ENCODE results near the gene ENTPD1.
"Not testable (repeated sequence)": the region's sequence is repeated elsewhere in the genome, so short reads cannot be mapped to it uniquely, and the experiment has no call there.

The ENTPD1 gene

DNA sequence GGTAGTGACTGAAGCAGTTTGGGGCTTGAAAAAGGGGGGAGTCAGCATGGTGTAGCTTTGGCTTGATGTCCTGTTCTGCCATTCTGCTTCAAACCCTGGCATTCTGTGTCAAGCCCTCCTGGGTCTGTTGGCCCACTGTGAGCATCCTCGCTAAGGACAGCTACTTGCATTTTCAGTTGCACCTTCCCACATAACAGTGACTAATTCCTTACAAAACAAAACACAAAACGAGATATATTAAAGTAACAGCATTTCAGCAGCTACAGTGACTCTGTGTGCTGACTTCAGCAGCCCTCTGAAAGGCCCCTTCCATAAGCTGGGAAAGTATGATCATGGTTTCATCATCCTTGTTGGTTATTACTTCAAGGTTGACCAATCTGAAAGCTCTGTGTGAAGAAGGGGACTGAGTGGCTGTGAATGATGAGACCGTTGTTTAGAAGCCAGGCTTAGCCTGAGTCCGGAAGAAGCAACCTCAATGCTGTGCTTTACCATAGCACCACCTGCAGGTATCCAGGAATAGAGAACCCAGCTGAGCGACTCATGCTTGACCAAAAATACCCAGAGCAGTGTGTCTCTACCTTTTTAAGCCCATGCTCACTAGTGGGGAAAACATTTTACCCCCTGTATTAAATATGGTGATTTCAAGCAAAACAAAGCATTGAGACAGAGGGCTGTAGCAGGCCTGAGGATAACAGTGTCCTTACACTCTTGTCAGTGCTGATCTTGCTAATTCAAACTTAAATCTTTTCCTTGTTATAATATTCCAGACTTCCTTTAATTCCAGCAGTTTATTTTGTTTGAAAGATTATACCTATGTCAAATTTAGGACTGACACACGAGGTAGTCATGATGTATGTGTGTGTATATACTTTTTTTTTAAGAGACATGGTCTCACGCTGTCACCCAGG, 109.2 kb downstream of the ENTPD1 start:
- DNase-seq (ENCODE audit: low read depth in 2 of 2): peak in 1 of 2 donors; percentile 2

DNA sequence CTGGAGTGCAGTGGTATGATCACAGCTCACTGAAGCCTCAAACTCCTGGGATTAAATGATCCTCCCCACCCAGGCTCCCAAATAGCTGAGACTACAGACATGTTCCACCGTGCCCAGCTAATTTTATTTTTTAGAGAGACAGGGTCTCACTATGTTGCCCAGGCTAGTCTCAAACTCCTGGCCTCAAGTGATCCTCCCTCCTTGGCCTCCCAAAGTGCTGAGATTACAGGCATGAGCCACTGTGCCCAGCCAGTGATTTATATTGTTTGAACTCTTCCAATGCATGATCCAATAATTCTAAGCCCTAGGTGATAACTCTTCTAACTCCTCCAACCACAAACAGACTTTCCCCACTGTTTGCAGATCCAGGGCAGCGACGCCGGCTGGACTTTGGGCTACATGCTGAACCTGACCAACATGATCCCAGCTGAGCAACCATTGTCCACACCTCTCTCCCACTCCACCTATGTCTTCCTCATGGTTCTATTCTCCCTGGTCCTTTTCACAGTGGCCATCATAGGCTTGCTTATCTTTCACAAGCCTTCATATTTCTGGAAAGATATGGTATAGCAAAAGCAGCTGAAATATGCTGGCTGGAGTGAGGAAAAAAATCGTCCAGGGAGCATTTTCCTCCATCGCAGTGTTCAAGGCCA, 110.0 kb downstream of the ENTPD1 start:
- DNase-seq (ENCODE audit: low read depth in 2 of 2): no peak

DNA sequence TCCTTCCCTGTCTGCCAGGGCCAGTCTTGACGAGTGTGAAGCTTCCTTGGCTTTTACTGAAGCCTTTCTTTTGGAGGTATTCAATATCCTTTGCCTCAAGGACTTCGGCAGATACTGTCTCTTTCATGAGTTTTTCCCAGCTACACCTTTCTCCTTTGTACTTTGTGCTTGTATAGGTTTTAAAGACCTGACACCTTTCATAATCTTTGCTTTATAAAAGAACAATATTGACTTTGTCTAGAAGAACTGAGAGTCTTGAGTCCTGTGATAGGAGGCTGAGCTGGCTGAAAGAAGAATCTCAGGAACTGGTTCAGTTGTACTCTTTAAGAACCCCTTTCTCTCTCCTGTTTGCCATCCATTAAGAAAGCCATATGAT, 110.5 kb downstream of the ENTPD1 start:
- DNase-seq (ENCODE audit: low read depth in 2 of 2): no peak

DNA sequence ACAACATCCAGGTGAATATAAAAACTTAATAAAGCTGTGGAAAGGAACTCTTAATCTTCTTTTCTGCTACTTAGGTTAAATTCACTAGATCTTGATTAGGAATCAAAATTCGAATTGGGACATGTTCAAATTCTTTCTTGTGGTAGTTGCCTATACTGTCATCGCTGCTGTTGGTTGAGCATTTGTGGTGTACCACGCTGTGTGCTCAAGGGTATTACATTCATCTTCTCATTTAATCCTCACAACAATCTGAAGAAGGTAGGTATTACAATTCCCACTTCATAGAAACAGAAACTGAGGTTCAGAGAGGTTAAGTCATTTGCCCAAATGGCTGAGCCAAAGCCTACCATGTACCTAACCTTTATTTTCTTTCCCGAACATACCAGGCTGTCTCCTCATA, 111.9 kb downstream of the ENTPD1 start:
- DNase-seq (ENCODE audit: low read depth in 2 of 2): no peak

DNA sequence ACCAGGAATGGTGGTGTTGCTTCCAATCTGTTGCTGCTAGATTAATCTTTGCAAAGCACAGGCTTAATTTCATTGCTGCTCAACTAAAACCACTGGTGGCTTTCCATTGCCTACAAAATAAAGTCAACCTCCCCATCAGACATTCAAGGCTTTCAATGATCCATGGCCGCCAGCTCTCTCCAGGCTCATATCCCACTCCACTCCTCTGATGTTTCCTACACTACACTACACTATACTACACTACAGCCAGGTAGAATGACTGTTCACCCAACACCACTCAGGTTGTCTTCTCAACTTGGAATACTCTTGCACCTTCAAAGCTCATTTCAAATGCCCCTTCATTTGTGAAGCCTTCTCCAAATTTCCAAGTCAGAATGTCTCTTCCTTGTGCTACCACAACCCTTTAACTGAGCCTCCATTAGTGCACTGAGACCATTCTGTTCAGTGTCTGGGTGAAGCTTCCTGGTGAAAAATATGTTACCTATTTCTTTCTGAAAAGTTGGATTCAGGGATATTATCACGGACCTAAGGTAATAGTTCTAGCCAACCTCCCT, 116.3 kb downstream of the ENTPD1 start:
- no peak for DNase-seq (ENCODE audit: low read depth in 2 of 2)

DNA sequence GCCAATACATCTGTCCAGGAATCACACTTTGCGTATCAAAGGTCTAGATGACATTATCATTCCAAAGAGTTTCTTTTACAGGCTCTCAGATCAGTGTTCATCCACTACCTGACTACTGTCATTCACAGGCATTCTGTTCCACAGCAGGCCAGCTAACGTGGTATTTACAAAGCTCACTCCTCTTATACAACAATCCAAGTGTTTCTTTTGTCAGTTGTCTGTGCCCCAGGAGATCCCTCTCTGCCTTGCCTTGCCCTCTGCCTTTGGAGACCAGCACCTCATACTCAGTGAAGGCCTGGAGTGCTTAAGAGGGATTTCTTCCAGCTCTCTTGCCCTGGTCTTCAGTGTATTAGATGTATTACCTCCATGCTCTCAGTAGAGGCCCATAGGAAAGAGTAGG, 117.2 kb downstream of the ENTPD1 start:
- no peak for DNase-seq (ENCODE audit: low read depth in 2 of 2)

DNA sequence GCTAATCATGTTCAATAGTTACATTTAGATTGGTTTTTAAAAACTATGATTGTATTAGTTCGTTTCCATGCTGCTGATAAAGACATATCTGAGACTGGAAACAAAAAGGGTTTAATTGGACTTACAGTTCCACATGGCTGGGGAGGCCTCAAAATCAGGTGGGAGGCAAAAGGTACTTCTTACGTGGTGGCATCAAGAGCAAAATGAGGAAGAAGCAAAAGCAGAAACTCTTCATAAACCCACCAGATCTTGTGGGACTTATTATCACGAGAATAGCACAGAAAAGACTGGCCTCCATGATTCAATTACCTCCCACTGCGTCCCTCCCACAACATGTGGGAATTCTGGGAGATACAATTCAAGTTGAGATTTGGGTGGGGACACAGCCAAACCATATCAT, 117.7 kb downstream of the ENTPD1 start:
- no peak for DNase-seq (ENCODE audit: low read depth in 2 of 2)

DNA sequence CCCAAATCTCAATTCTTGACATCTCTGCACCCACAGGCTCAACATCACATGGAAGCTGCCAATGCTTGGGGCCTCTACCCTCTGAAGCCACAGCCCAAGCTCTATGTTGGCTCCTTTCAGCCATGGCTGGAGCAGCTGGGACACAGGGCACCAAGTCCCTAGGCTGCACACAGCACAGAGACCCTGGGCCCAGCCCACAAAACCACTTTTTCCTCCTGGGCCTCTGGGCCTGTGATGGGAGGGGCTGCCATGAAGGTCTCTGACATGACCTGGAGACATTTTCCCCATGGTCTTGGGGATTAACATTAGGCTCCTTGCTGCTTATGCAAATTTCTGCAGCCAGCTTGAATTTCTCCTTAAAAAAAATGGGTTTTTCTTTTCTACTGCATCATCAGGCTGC, 118.8 kb downstream of the ENTPD1 start:
- DNase-seq (ENCODE audit: low read depth in 2 of 2): not testable (repeated sequence)

DNA sequence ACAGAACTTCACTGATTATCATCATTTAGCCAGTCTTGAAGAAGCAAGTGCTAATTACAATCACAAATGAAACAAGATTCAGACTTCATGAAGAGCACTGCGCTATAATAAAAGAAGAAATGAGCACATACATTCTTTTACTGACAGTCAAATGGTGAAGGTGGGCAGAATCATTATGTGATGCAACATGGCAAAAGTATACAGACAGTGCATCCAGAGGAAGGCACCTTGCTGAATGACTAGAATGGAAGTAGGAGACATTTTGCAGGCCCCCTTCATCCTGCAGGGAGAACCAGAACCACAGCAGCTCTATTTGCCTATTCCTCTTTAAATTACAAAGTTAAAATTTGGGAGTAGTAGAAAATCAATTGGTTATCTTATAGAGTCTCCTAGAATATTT, 120.8 kb downstream of the ENTPD1 start:
- DNase-seq (ENCODE audit: low read depth in 2 of 2): no peak

DNA sequence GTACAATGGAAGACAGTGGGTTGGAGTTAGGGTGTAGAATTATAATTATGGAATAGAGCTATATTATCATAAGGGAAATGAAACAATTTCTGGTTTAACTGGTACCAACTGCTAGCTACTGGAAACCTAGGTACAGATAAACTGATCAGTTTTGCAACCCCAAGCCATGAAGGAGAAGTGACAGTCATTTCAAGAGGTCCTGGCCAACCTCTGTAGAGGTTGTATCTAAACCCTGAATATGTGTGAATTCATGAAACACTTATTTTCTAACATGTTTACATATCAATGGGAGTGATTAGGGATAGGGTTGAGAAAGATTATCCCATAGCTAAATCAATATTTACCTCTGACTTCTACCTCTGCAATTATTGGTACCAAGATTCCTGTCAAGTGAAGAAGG, 121.9 kb downstream of the ENTPD1 start:
- DNase-seq (ENCODE audit: low read depth in 2 of 2): no peak

DNA sequence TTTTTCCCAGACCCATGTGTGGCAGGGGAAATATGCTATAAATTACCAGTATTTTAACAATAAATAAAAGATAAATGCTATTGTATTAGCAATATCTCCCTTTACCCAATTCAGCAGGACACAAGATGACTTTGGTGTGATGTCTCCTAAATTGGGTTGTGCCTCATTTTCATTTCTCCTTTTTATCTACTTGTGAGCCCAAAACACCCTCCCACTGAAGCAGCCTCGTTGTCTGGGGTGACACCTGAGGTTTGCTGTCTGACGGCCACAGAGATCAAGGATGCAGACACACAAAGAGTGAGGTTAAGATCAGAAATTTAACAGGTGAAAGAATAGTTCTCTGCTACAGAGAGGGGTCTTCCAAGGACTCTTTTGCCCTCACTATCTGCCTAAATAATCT, 124.7 kb downstream of the ENTPD1 start:
- no peak for DNase-seq (ENCODE audit: low read depth in 2 of 2)

DNA sequence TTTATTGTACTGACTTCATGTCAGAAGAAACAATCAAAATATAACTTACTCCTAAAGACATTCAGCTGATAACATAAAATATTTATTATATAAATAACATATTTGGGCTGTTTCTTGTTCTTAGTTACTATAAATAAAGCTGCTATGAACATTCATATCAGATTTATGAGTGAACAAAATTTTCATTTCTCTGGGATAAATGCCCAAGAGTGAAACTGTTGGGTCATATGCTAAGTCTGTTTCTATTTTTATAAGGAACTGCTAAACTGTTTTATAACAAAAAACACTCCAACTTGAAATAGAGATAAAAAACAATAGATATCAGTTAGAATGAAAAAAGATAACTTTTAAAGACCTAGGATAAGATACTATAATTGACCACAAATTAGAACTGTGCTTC, 125.4 kb downstream of the ENTPD1 start:
- no peak for DNase-seq (ENCODE audit: low read depth in 2 of 2)

DNA sequence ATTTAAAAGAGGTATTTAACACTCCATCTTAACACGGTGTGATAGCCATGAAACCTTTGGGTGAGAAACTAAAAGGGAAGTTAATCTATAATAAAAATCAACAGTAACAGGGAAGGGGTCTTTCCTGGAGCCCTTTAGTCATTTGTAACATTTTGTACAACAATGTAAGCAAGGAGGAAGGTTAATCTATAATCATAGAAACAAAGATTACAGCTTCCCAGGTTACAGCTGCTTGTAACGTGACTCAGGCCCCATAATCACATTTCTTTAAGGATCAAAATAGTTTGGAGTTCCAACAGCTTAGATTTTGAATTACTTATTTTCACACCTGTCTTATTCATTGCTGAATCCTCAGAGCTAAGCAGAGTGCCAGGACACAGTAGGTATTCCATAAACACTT, 133.9 kb downstream of the ENTPD1 start:
- DNase-seq (ENCODE audit: low read depth in 2 of 2): no peak

DNA sequence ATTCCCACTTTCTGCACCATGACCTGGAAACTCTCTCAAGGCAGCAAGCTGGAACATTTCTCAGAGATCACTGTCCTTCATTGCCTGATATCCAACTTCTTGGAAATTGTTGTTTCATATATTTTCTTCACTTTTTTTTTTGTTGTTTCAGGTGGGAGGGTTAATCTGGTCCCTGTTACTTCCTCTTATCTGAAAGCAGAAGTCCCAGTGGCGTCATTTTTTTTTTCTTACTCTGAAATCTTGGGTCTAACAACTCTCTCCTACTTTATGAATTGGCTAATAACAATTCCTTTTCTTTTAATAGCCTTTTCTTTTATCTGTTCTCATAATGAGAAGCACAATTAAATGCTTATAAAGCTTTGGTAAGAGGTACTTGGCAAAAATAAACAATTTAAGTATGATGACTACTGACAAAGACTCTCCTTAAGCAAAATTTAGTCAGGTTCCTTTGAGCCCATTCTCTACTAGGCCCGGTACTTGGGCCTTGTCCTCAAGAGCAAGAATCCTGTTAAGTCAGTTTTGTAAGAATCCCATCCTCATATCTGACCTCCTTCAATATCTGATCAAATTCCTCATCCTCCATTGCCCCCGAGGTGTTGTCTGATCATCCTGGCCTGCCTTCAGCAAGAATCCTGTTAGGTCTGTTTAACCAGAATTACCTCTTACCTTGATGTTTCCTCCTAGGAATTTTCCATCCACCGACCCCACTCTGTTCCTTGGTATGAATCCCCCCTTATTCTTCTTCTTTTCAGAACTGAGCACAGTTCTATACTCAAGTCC, 140.3 kb downstream of the ENTPD1 start:
- no peak for DNase-seq (ENCODE audit: low read depth in 2 of 2)

DNA sequence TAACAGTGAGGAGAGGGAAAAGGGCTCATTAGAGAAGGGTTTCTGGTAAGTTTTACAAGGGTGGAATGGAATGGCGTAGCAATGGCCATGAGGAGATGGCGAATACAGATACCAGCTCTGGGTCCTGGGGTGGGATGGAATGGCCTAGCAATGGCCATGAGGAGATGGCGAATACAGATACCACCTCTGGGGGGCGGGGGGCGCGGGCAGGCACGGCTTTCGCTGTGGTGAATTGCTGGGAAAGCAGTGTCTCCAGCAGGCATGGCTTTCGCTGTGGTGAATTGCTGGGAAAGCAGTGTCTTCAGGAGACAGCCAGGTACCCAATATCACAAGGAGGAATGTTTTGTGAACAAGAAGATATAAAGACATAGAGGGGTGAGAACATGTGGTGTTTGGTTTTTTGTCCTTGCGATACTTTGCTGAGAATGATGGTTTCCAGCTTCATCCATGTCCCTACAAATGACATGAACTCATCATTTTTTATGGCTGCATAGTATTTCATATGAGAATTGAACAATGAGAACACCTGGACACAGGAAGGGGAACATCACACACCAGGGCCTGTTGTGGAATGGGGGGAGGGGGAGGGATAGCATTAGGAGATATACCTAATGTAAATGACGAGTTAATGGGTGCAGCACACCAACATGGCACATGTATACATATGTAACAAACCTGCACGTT, 150.1 kb downstream of the ENTPD1 start:
- DNase-seq (ENCODE audit: low read depth in 2 of 2): not testable (repeated sequence)

DNA sequence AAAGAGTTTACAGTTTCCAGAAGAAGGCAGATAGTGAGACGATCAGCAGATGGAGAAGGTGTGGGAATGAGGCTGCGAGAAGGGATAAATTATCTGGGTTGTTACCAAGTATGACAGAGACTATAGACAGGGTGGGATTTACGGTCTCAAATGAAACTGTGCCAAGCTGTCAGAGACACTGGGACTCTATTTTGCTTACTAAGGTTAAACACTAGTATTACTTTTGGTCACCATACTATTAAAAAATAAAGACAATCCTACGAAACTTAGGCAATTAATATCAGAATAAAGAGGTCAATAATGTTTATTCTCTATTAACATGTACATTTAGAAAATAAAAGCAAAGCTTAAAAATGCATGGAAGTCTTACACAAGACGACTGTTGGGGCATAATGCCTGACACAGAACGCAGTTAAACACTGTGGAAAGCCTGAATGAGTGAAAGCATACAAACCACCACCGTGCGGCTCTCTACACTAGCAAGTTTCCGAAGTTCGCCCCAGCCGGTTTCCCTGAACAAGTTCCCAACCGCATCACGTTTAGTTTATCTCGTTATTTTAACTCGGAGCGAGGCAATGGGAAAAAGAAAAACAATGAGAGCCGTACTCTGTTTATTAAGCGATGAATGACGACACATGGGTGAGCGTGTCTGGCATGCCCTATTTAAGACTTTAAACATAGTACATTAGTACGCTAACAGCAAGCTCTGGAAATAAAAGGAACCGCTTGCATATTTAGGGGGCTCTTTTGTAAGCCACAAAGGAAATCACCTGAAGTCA, 150.9 kb downstream of the ENTPD1 start:
- peak; percentile 13 to 26 for DNase-seq (ENCODE audit: low read depth in 2 of 2)

DNA sequence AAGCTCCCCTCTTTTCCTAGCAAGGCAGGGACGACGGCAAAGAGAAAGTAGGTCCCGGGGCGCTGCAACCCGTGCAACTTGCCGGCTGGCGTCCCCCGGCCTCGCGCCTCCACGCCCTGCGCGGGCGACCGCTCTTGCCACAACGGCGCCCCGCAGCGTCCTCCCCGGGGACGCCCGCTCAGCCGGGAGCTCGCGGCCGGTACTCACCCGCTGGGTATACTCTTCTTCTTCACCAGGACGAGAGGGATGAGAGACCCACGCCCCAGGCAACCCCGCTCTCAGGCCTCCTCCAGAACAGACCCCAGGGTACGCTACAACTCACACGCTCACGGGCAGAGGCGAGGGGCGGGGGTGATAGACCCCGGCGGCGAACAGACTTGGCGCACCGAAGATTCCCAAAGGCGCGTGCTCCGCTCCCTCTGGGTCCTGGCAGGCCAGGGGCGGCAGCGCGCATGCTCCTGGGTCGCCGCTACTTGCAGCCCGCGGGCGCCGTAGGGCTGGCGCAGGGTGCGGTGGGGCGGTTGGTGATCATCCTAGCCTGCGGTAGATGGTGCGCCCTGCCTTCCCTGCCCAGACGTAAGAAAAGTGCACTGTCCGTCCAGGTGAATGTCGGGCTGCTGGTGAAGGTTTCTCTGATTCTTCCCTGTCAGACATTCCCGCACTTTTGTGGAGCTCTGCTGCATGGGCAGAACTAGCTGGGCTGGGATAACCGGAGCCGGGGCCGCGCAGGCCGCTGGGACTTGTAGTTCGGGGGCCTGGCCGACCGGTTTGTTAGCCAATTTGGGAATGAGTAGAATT, 151.7 kb downstream of the ENTPD1 start, which contains the start of gene CC2D2B:
Gene CC2D2B, plus strand, starts transcription at position 520 of the 798 bp plus-strand sequence. CDS start 3,349 bp downstream, outside the sequence.
- peak; percentile 32 to 68 for DNase-seq (ENCODE audit: low read depth in 2 of 2)

DNA sequence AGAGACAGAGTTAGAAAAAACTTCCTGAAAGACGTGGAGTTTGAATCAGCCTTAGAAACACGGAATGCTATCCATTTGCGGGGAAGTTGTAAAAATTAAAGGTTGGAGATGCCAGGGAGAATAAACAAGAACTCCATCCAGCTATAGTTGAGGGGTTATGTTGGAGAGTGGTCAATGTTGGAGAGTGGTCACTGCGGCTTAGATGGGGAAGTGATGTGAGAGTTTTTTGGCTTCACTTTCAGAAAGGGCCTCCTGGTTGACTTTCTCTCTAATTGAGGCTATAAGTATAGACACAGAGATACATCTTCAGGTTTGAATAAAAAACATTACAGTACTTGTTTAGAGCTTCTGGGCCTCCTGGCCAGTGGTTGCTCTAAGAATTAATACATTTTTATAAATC, 152.5 kb downstream of the ENTPD1 start:
- DNase-seq (ENCODE audit: low read depth in 2 of 2): no peak

DNA sequence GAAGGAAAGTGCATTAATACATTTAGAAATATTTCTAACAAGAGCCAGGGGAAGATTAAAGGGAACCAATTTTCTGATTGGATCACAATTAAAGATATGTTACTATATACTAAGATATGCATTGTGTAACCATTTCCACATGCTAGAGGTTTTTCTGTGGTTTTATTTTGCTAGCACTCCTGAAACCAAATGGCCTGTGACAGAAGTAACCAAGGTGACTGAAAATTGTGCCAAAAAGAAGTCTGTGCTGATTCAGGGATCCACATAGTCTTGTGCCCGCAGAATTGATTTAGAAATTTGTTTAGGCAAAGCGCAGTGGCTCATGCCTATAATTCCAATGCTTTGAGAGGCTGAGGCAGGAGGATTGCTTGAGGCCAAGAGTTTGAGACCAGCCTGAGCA, 153.6 kb downstream of the ENTPD1 start:
- no peak for DNase-seq (ENCODE audit: low read depth in 2 of 2)

DNA sequence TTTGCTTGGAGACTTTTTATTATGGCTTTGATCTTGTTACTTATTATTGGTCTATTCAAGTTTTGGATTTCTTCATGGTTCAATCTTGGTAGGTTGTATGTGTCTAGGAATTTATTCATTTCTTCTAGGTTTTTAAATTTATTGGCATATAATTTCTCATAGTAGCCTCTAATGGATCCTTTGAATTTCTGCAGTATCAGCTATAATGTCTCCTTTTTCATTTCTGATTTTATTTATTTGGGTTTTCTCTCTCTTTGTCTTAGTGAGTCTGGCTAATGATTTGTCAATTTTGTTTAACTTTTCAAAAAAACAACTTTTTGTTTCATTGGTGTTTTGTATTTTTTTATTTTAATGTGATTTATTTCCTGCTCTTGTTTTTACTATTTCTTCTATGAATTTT, 160.1 kb downstream of the ENTPD1 start:
- DNase-seq (ENCODE audit: low read depth in 2 of 2): not testable (repeated sequence)

All from stimulated activated CD4-positive, alpha-beta T cell treated with anti-CD3 and anti-CD28 coated beads, Interleukin-1b, Interleukin-23, amount 100 ng/mL, for 4 hours (primary cell).